K562 (cell line): Measurements from ENCODE around the gene ARL14. TPM values are rescaled to one million over a fixed set of nuclear protein-coding genes. Genes with fewer than 3 reads are reported as not detected.

Experiments
- ATAC-seq: fragments of 200-7000 bp; cut with Tn5 transposase; 3 replicates; pipeline ENCODE4 v1.9.1; 2020; ENCODE audit warnings: moderate library complexity
- BruUV-seq: library from RNA; stranded (reverse); fragments of 400-500 nt; replicated peaks from 2 replicates; lab custom pipeline; 2021; lab: Mats Ljungman, UMichigan
- CTCF ChIA-PET: fragments of 300-600 bp; formaldehyde crosslinking; extraction: SDS; loops from one replicate; lab custom pipeline; 2021; ENCODE audit warnings: low intra/inter-chr PET ratio; lab: Yijun Ruan, JAX
- POLR2A ChIA-PET: fragments of 300-600, 350-650 bp; sonication (Branson Sonifier 250); formaldehyde crosslinking; extraction: SDS; loops from one replicate; lab custom pipeline; 2021; ENCODE audit warnings: antibody characterized with exemption, inconsistent platforms; lab: Yijun Ruan, JAX
- DNase-seq, 4 experiments: peaks; one replicate each; pipeline versions ENCODE4 v3.0.0 to v3.0.0-alpha.2; 2011 to 2018; ENCODE audit warnings: low spot score in 3 of 4, mixed read lengths in 3 of 4; ENCODE audit errors: extremely low read depth in 1 of 4
- FAIRE-seq: peaks from 2 replicates; lab custom pipeline; 2011; peaks lifted over from hg19 to GRCh38; lab: Jason Lieb, UNC
- H2AFZ ChIP-seq: 2 replicates; pipeline ENCODE4 v1.6.0; 2011; ENCODE audit warnings: low read depth, low read length, control low read depth, inconsistent platforms
- H3K27ac ChIP-seq: fragments of 200-600 bp; 3 replicates; pipeline ENCODE4 v1.8.0; 2011; ENCODE audit warnings: low read depth, mild to moderate bottlenecking, control low read depth, inconsistent platforms, low read length, moderate library complexity, mixed read lengths; ENCODE audit errors: extremely low read depth
- H3K27me3 ChIP-seq, 2 experiments: fragments of 300-600 bp in 1 of 2; 2 replicates in 1 of 2; 3 replicates in 1 of 2; pipeline versions ENCODE4 v1.6.0 to v1.8.0; 2011; ENCODE audit warnings: inconsistent platforms in 2 of 2, low read length in 2 of 2, mild to moderate bottlenecking in 1 of 2, mixed read lengths in 1 of 2, moderate library complexity in 1 of 2; ENCODE audit not compliant: control insufficient read depth in 2 of 2, insufficient read depth in 2 of 2
- H3K36me3 ChIP-seq: fragments of 300-600 bp; 3 replicates; pipeline ENCODE4 v1.8.0; 2011; ENCODE audit warnings: mild to moderate bottlenecking, low read length, inconsistent platforms; ENCODE audit not compliant: control insufficient read depth, insufficient read depth
- H3K4me1 ChIP-seq, 2 experiments: fragments of 200-600 bp in 1 of 2; replicated peaks in 1 of 2; 2 replicates in 1 of 2; 3 replicates in 1 of 2; pipeline versions ENCODE4 v1.5.1 to v1.8.0; 2011; ENCODE audit warnings: inconsistent platforms in 2 of 2, low read length in 2 of 2, mild to moderate bottlenecking in 1 of 2, mixed read lengths in 1 of 2, moderate library complexity in 1 of 2; ENCODE audit not compliant: control insufficient read depth in 2 of 2, insufficient read depth in 2 of 2
- H3K4me2 ChIP-seq: 2 replicates; pipeline ENCODE4 v1.6.1; 2011; ENCODE audit warnings: low read length, control low read depth, inconsistent platforms, mixed read lengths; ENCODE audit not compliant: insufficient read depth
- H3K4me3 ChIP-seq: fragments of 200-600 bp; sonication (generic), shearing (Covaris generic); 2 replicates; pipeline ENCODE4 v1.5.1; 2016; ENCODE audit warnings: control low read depth, inconsistent platforms
- H3K79me2 ChIP-seq: fragments of 200-600 bp; 3 replicates; pipeline ENCODE4 v1.8.0; 2011; ENCODE audit warnings: low read length, inconsistent platforms; ENCODE audit not compliant: control insufficient read depth, insufficient read depth
- H3K9ac ChIP-seq, 2 experiments: 2 replicates each; pipeline versions ENCODE4 v1.6.0 to v1.6.1; 2011; ENCODE audit warnings: low read depth in 2 of 2, low read length in 2 of 2, control low read depth in 1 of 2, inconsistent platforms in 1 of 2, mild to moderate bottlenecking in 1 of 2, mixed read lengths in 1 of 2; ENCODE audit not compliant: insufficient read depth in 1 of 2
- H3K9me1 ChIP-seq: one replicate; pipeline ENCODE4 v1.6.0; 2011; ENCODE audit warnings: inconsistent platforms, mild to moderate bottlenecking, low read length, moderate library complexity; ENCODE audit not compliant: control insufficient read depth, insufficient read depth
- H3K9me3 ChIP-seq: replicated peaks from 2 replicates; pipeline ENCODE4 v1.5.1; 2011; ENCODE audit warnings: low read depth, low read length, inconsistent platforms; ENCODE audit not compliant: control insufficient read depth, insufficient read depth
- H4K20me1 ChIP-seq: replicated peaks from 2 replicates; pipeline ENCODE4 v1.6.1; 2011; ENCODE audit warnings: low read length, inconsistent platforms, mixed read lengths; ENCODE audit not compliant: control insufficient read depth, insufficient read depth
- CREBBP ChIP-seq: IDR thresholded peaks from one replicate; pipeline ENCODE4 v1.6.1; 2012; ENCODE audit warnings: low read depth, mild to moderate bottlenecking, control low read depth, inconsistent platforms, low read length
- FOXK2 ChIP-seq, 2 experiments: fragments of 450-650 bp; IDR thresholded peaks in 1 of 2; conservative IDR thresholded peaks in 1 of 2; 2 replicates each; pipeline ENCODE4 v1.6.1; 2016; ENCODE audit warnings: low read depth in 2 of 2, mild to moderate bottlenecking in 1 of 2
- KAT2B ChIP-seq: IDR thresholded peaks from one replicate; pipeline ENCODE4 v1.6.1; 2012; ENCODE audit warnings: low read depth, mild to moderate bottlenecking, control low read depth, inconsistent platforms, low read length, moderate library complexity
- TOE1 ChIP-seq, 2 experiments: fragments of 450-650 bp in 1 of 2; sonication (generic) in 1 of 2; formaldehyde crosslinking in 1 of 2; IDR thresholded peaks; 2 replicates each; pipeline versions ENCODE4 v1.7.1 to v1.8.0; 2016 to 2022; ENCODE audit warnings: borderline replicate concordance in 2 of 2, mild to moderate bottlenecking in 2 of 2, antibody characterized with exemption in 1 of 2, inconsistent platforms in 1 of 2, low read depth in 1 of 2, missing genetic modification reagents in 1 of 2, moderate library complexity in 1 of 2
- WGBS: fragments of 100-300 bp; shearing (Covaris generic); methylation state at CpG from one replicate; pipeline ENCODE4 v1.1.6; 2016; ENCODE audit warnings: low coverage, mixed read lengths; ENCODE audit not compliant: insufficient coverage; ENCODE audit errors: missing lambda C conversion rate; 5-methylcytosine and 5-hydroxymethylcytosine counted together
- in situ Hi-C: fragments of 300-500 bp; cut with MboI; formaldehyde crosslinking; loops from 4 replicates; pipeline ENCODE4 v1.15.0; 2018; ENCODE audit warnings: inconsistent platforms, mixed read lengths
- intact Hi-C: fragments of 100-400 bp; cut with micrococcal nuclease; formaldehyde crosslinking; loops from 2 replicates; pipeline ENCODE4 v1.14.2; 2022
- polyA plus RNA-seq, 8 experiments: library from polyadenylated mRNA; depleted of rRNA in 4 of 8; stranded (reverse) in 5 of 8; unstranded in 3 of 8; fragments of >200 nt; fragmentation: Nextera tagmentation in 2 of 8; fragmentation: Illumina TruSeq in 1 of 8; extraction: Ambion mirVana in 2 of 8; extraction: Trizol in 1 of 8; gene quantifications; 2 replicates each; pipeline versions ENCODE4 v1.2.1 to v1.2.3, GENCODE V29; 2011 to 2014; ENCODE audit warnings: inconsistent platforms in 1 of 8, missing spikeins in 1 of 8
- total RNA-seq, 7 experiments: library from RNA; depleted of rRNA in 6 of 7; stranded (reverse); fragments of >200 nt in 6 of 7; fragmentation: Illumina TruSeq in 2 of 7; extraction: Trizol in 2 of 7; gene quantifications; 2 replicates each; pipeline versions ENCODE4 v1.2.1 to v1.2.3, GENCODE V29; 2011 to 2021; ENCODE audit warnings: low replicate concordance in 1 of 7
- TF ChIP-seq, protein P1 (sequence below): sonication (generic); formaldehyde crosslinking; IDR thresholded peaks from 2 replicates; pipeline ENCODE4 v1.8.0; 2022; ENCODE audit warnings: mild to moderate bottlenecking, missing genetic modification reagents, borderline replicate concordance
- TF ChIP-seq, protein P2 (sequence below): sonication (generic); formaldehyde crosslinking; IDR thresholded peaks from 2 replicates; pipeline ENCODE4 v1.5.0; 2020; ENCODE audit warnings: missing genetic modification reagents

Gene ARL14
- total and polyA plus RNA-seq, 9 of the 15 experiments (the other 6 are each of a cell fraction or from before 2014, with no cell fraction given): not detected

DNA sequence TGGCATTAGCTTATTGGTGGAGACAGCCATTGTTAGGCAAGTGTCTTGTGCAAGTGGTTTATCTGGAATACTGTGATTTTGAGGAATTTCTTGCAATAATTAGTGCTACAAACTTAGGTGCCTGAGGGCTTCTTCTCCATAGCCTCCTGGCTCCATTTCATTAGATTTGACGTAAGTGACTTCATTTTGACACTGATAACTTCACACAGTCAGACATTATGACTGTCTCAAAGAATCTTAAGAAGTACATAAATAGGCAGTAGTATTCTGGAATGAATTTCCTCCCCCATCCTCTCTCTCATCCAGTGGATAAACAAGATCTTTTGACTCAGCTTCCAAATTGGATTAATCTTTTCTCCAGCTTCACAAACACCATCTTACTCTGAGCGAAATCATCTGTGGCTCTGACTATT, 19.0 kb downstream of the ARL14 start:
- no peaks in the 10 kb centered on the region for H3K36me3 ChIP-seq
- no peaks in the 10 kb centered on the region for H3K9me1 ChIP-seq
- no peak overlapping the region for H3K9ac ChIP-seq
- H3K4me3 ChIP-seq: no peak overlapping the region
- no peak overlapping the region for H2AFZ ChIP-seq
- TF ChIP-seq KAT2B (no peak), TOE1 (IDR thresholded peaks at IDR 0.05; ENCODE audit: borderline replicate concordance) (no peak), TOE1 (CRISPR knock-in tag; IDR thresholded peaks at IDR 0.05; ENCODE audit: borderline replicate concordance, low read depth) (no peak), CREBBP (no peak), FOXK2 (conservative IDR thresholded peaks at IDR 0.05 in 1 of 2, IDR thresholded peaks at IDR 0.05 in 1 of 2; ENCODE audit: low read depth in 2 of 2) (no peak)
- TF ChIP-seq, protein P1, sequence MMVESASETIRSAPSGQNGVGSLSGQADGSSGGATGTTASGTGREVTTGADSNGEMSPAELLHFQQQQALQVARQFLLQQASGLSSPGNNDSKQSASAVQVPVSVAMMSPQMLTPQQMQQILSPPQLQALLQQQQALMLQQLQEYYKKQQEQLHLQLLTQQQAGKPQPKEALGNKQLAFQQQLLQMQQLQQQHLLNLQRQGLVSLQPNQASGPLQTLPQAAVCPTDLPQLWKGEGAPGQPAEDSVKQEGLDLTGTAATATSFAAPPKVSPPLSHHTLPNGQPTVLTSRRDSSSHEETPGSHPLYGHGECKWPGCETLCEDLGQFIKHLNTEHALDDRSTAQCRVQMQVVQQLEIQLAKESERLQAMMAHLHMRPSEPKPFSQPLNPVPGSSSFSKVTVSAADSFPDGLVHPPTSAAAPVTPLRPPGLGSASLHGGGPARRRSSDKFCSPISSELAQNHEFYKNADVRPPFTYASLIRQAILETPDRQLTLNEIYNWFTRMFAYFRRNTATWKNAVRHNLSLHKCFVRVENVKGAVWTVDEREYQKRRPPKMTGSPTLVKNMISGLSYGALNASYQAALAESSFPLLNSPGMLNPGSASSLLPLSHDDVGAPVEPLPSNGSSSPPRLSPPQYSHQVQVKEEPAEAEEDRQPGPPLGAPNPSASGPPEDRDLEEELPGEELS: no peak
- TF ChIP-seq, protein P2, sequence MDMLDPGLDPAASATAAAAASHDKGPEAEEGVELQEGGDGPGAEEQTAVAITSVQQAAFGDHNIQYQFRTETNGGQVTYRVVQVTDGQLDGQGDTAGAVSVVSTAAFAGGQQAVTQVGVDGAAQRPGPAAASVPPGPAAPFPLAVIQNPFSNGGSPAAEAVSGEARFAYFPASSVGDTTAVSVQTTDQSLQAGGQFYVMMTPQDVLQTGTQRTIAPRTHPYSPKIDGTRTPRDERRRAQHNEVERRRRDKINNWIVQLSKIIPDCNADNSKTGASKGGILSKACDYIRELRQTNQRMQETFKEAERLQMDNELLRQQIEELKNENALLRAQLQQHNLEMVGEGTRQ (CRISPR knock-in tag): no peak
- ChIA-PET POLR2A (no interaction called here), CTCF (interaction anchor here (0.7 kb wide), 1 partner anchor 64 kb away, joined by 3 read pairs; no protein-coding TSS in a partner anchor)
- FAIRE-seq (no peak), ATAC-seq (no peak), DNase-seq (no peak)
- BruUV-seq: no TSS peak
- no peaks in the 10 kb centered on the region for H3K27me3 ChIP-seq
- H3K9me3 ChIP-seq: no peaks in the 10 kb centered on the region
- 0% methylated on average over 2 of the region's 2 CpGs for WGBS
- H3K27ac ChIP-seq: no peak overlapping the region
- H3K4me1 ChIP-seq: no peaks in the 10 kb centered on the region
- in situ Hi-C loops: no loop called here
- H4K20me1 ChIP-seq: no peaks in the 10 kb centered on the region
- H3K4me2 ChIP-seq: no peak overlapping the region
- intact Hi-C loops: no loop called here
- H3K79me2 ChIP-seq: no peaks in the 10 kb centered on the region
